Ovary (tissue), 9 donors: ENCODE data around the gene DNAJC3. TPM values are rescaled to one million over a fixed set of nuclear protein-coding genes. Genes with fewer than 3 reads are reported as not detected.

Experiments
- DNase-seq, 5 donors: peaks; one replicate each; pipeline ENCODE4 v3.0.0-alpha.2; 2019 to 2020
- H3K27ac ChIP-seq, 2 donors: fragments of 200-600 bp; one replicate each; pipeline versions ENCODE4 v1.5.1 to v1.8.0; 2019 to 2022
- H3K27me3 ChIP-seq: fragments of 200-600 bp; one replicate; pipeline ENCODE4 v1.8.0; 2022
- H3K36me3 ChIP-seq: fragments of 200-600 bp; sonication (generic); one replicate; pipeline ENCODE4 v1.5.1; 2019
- H3K4me1 ChIP-seq: one replicate; pipeline ENCODE4 v1.8.1; 2013; ENCODE audit warnings: mild to moderate bottlenecking, moderate library complexity; ENCODE audit not compliant: insufficient read depth
- H3K4me3 ChIP-seq: fragments of 200-600 bp; sonication (generic); one replicate; pipeline ENCODE4 v1.5.1; 2017
- H3K9me3 ChIP-seq, 2 donors: fragments of 200-600 bp in 1 of 2; sonication (generic) in 1 of 2; one replicate each; pipeline versions ENCODE4 v1.5.1 to v1.8.1; 2013 to 2019; ENCODE audit warnings: mild to moderate bottlenecking in 1 of 2, moderate library complexity in 1 of 2
- CTCF ChIP-seq, 3 donors: fragments of 450-650 bp in 2 of 3; fragments of 200-600 bp in 1 of 3; IDR thresholded peaks; one replicate each; pipeline versions ENCODE4 v1.5.1 to v1.8.0; 2016 to 2022; ENCODE audit warnings: antibody characterized with exemption in 3 of 3, mild to moderate bottlenecking in 1 of 3
- EP300 ChIP-seq: sonication (generic); formaldehyde crosslinking; IDR thresholded peaks from one replicate; pipeline ENCODE4 v1.6.1; 2017; ENCODE audit warnings: antibody characterized with exemption
- POLR2A ChIP-seq: fragments of 450-650 bp; IDR thresholded peaks from one replicate; pipeline ENCODE4 v1.6.1; 2017; ENCODE audit warnings: antibody characterized with exemption, mild to moderate bottlenecking, moderate library complexity
- WGBS, 3 donors: extraction: QIAGEN DNeasy Blood & Tissue Kit in 1 of 3; methylation state at CpG; one replicate each; pipeline versions ENCODE4 v1.1.5 to v1.1.7; 2013 to 2017; 5-methylcytosine and 5-hydroxymethylcytosine counted together
- intact Hi-C, 4 donors: fragments of 100-400 bp; cut with DNase I; formaldehyde crosslinking; loops; one replicate each; pipeline versions ENCODE4 v1.11.0 to v1.15.1; 2022 to 2023
- polyA plus RNA-seq, 2 donors: library from polyadenylated mRNA; stranded (reverse); fragments of 200-250 nt in 1 of 2; fragments of 350-450 nt in 1 of 2; fragmentation: Illumina TruSeq in 1 of 2; extraction: RNeasy Lipid Tissue Mini Kit (QIAGEN cat#74804) in 1 of 2; gene quantifications; one replicate each; pipeline ENCODE4 v1.2.3, GENCODE V29; 2013 to 2014
- total RNA-seq, 7 donors: library from RNA; depleted of rRNA in 2 of 7; stranded (reverse); fragments of >200 nt in 2 of 7; fragmentation: NEBNext Ultra II Directional in 3 of 7; extraction: Animal tissue kit (Norgen Biotek cat#: 25700) in 3 of 7; gene quantifications; one replicate each; pipeline versions ENCODE4 v1.1.0 to v1.2.4, GENCODE V29; 2016 to 2023
- donor health status: DM: no; HTN: no; CAD: no; lungs with moderate emphysema.
- donor health status: DM: no; HTN: no; CAD: no.
- donor health status: Bipolar disorder and iron deficiency.
- donor health status: DM: yes; HTN: yes; CAD: no.
- donor health status: DM: no; HTN: no; CAD: no.
- donor health status: DM: yes; HTN: yes; CAD: no.

The DNAJC3 gene
- total and polyA plus RNA-seq, 9 donors = 13.6 to 56.7 (median 33.4) TPM

DNA sequence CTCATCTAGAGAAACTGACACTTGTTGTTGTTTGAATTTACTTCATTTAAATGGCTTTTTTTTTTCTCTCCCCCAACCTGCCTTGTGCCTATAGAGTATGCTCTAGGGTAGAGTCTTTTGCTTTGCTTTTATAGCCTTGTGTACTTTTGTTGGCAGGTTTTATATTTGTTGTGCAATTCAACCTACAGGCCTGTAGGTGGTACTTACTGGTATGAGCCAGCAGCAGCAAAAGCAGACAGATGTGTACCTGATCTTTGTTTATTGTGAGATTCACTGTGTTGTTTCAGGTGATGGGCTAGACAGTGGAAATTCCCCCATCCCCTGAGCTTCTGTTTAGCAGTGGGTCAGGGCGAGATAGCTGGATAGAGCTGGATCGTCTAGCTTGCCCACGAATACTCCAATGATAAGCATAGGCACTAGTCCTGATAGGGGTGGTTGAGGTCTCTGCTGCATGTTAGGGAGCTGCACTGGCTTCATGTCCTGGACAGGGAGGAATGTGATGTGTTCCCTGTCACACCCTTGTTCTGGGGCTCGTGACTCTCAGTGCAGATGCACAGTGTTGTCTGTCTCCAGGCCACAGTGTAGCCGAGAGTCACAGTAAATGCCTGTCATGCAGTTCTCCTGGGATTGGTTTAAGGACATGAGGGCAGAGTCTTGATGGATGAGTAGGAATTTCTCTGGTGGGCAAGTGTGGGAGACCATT, 21.3 kb downstream of the DNAJC3 start:
- no peaks in the 10 kb centered on the region for H3K9me3 ChIP-seq
- no peaks in the 10 kb centered on the region for H3K36me3 ChIP-seq
- H3K4me1 ChIP-seq = no peaks in the 10 kb centered on the region
- intact Hi-C loops = loop anchor here in 1 of 4 donors (5.0 kb wide), 1 partner anchor 34 kb away; no protein-coding TSS in a partner anchor
- H3K27ac ChIP-seq = no peak overlapping the region
- DNase-seq = no peak
- WGBS, 3 donors = 86 to 91% (median 89%) methylated on average over 5 of the region's 5 CpGs
- no peak for TF ChIP-seq EP300
- no peak for TF ChIP-seq POLR2A
- no peak for TF ChIP-seq CTCF (IDR thresholded peaks at IDR 0.05)
- no peaks in the 10 kb centered on the region for H3K27me3 ChIP-seq
- no peak overlapping the region for H3K4me3 ChIP-seq

GRCh38 chr13:95703576-95703975, 26.6 kb downstream of the DNAJC3 start:
- Histone ChIP-seq H3K27me3 (no peaks in the 10 kb centered on the region), H3K27ac (no peak overlapping the region), H3K9me3 (no peaks in the 10 kb centered on the region), H3K4me3 (no peak overlapping the region), H3K4me1 (no peaks in the 10 kb centered on the region), H3K36me3 (no peaks in the 10 kb centered on the region)
- DNase-seq = no peak
- 78 to 89% (median 80%) methylated on average over 2 of the region's 2 CpGs for WGBS, 3 donors
- TF ChIP-seq CTCF (IDR thresholded peaks at IDR 0.05) = no peak
- TF ChIP-seq EP300 = no peak
- no peak for TF ChIP-seq POLR2A
- intact Hi-C loops = no loop called here

- intact Hi-C loops = no loop called here
- Histone ChIP-seq H3K27ac (no peak overlapping the region), H3K27me3 (no peaks in the 10 kb centered on the region), H3K4me1 (no peaks in the 10 kb centered on the region), H3K36me3 (no peaks in the 10 kb centered on the region), H3K4me3 (no peak overlapping the region), H3K9me3 (no peaks in the 10 kb centered on the region)
- TF ChIP-seq CTCF (IDR thresholded peaks at IDR 0.05) (no peak), EP300 (no peak)
- 93 to 94% (median 94%) methylated on average over 3 of the region's 3 CpGs for WGBS, 3 donors
- DNase-seq = no peak
Observed at GRCh38 chr13:95704510-95704909, 27.6 kb downstream of the DNAJC3 start.

- Histone ChIP-seq H3K36me3 (no peaks in the 10 kb centered on the region), H3K27me3 (no peaks in the 10 kb centered on the region), H3K4me3 (no peak overlapping the region), H3K4me1 (no peaks in the 10 kb centered on the region), H3K27ac (no peak overlapping the region), H3K9me3 (no peaks in the 10 kb centered on the region)
- no peak for DNase-seq
- intact Hi-C loops = no loop called here
- TF ChIP-seq POLR2A = no peak
- no peak for TF ChIP-seq EP300
- TF ChIP-seq CTCF (IDR thresholded peaks at IDR 0.05) = no peak
- WGBS, 3 donors = 92 to 100% (median 98%) methylated on average over 1 of the region's 1 CpG
Observed at GRCh38 chr13:95706356-95706755, 29.4 kb downstream of the DNAJC3 start.
